Measurements from ENCODE around the gene HORMAD2. TPM values are rescaled to one million over a fixed set of nuclear protein-coding genes. Genes with fewer than 3 reads are reported as not detected.

HORMAD2 gene
- total and polyA plus RNA-seq, 2 donors (not counting 3 experiments of a cell fraction or from before 2014, with no cell fraction given): not detected

DNA sequence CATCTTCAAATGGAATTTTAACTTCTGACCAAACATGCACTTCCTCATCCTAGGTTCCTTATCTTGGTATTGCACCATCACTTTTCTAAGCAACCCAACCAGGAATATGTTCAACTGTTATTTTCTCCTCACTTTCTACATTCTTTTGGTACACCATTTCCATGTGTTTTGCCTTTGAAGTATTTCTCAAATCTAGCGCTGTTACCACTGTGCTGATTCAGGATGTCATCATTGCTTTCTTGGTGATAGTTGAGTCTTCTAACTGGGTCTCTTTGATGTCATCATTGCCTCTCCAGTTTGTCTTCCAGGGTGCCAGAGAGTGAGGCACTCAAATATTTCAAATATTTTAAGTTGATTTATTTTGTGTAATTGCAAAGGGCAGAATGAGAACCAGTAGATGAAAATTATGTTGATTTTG, 47.5 kb downstream of the HORMAD2 start:
- TF ChIP-seq POLR2AphosphoS5 (IDR thresholded peaks at IDR 0.05; ENCODE audit: insufficient read depth, low read depth, low read length): no peak
- TF ChIP-seq EZH2 (IDR thresholded peaks at IDR 0.05; ENCODE audit: borderline replicate concordance, low read depth, low read length, severe bottlenecking): no peak
- TF ChIP-seq, protein P1, sequence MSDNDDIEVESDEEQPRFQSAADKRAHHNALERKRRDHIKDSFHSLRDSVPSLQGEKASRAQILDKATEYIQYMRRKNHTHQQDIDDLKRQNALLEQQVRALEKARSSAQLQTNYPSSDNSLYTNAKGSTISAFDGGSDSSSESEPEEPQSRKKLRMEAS (IDR thresholded peaks at IDR 0.05; ENCODE audit: insufficient read depth, insufficient read length): no peak
- TF ChIP-seq GATA2 (IDR thresholded peaks at IDR 0.05; ENCODE audit: insufficient read depth, insufficient read length, low read depth, low read length): no peak
- TF ChIP-seq MYC (IDR thresholded peaks at IDR 0.05; ENCODE audit: low read depth, low read length): no peak
- TF ChIP-seq FOS (IDR thresholded peaks at IDR 0.05; ENCODE audit: borderline replicate concordance, insufficient read depth, low read length): no peak
- no peak for TF ChIP-seq POLR2A (IDR thresholded peaks at IDR 0.05; ENCODE audit: low read depth, low read length)
- no peak for TF ChIP-seq JUN (IDR thresholded peaks at IDR 0.05; ENCODE audit: borderline replicate concordance, insufficient read depth, insufficient read length, low read depth)
- TF ChIP-seq, protein P2, sequence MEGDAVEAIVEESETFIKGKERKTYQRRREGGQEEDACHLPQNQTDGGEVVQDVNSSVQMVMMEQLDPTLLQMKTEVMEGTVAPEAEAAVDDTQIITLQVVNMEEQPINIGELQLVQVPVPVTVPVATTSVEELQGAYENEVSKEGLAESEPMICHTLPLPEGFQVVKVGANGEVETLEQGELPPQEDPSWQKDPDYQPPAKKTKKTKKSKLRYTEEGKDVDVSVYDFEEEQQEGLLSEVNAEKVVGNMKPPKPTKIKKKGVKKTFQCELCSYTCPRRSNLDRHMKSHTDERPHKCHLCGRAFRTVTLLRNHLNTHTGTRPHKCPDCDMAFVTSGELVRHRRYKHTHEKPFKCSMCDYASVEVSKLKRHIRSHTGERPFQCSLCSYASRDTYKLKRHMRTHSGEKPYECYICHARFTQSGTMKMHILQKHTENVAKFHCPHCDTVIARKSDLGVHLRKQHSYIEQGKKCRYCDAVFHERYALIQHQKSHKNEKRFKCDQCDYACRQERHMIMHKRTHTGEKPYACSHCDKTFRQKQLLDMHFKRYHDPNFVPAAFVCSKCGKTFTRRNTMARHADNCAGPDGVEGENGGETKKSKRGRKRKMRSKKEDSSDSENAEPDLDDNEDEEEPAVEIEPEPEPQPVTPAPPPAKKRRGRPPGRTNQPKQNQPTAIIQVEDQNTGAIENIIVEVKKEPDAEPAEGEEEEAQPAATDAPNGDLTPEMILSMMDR (IDR thresholded peaks at IDR 0.05; ENCODE audit: extremely low read depth in 1 of 2, insufficient read depth in 1 of 2, low read depth in 1 of 2, low read length in 2 of 2): no peak
- Histone ChIP-seq H3K27ac (ENCODE audit: insufficient read depth, low read depth, low read length) (no peak overlapping the region), H3K36me3 (ENCODE audit: control insufficient read depth in 2 of 2, extremely low read depth in 1 of 2, insufficient read depth in 2 of 2, low read length in 2 of 2) (no peaks in the 10 kb centered on the region), H3K9ac (replicated peaks; ENCODE audit: extremely low read depth, insufficient read depth, low read length) (no peak overlapping the region), H3K79me2 (ENCODE audit: control insufficient read depth, insufficient read depth, low read length) (no peaks in the 10 kb centered on the region), H3K9me3 (replicated peaks; ENCODE audit: control insufficient read depth, insufficient read depth, low read length) (no peaks in the 10 kb centered on the region), H2AFZ (ENCODE audit: low read depth, low read length) (no peak overlapping the region), H3K4me1 (ENCODE audit: control insufficient read depth, extremely low read depth, insufficient read depth, low read length) (no peaks in the 10 kb centered on the region), H3K4me3 (replicated peaks in 1 of 3; ENCODE audit: insufficient read depth in 1 of 3, low read depth in 1 of 3, low read length in 3 of 3) (no peak overlapping the region), H4K20me1 (replicated peaks; ENCODE audit: control insufficient read depth, extremely low read depth, insufficient read depth, low read length) (no peaks in the 10 kb centered on the region), H3K4me2 (ENCODE audit: insufficient read depth, low read length) (no peak overlapping the region), H3K27me3 (ENCODE audit: control insufficient read depth in 2 of 2, insufficient read depth in 2 of 2, low read length in 2 of 2) (peaks cover 13 to 16% of the 10 kb centered on the region in 2 experiments), H3K9me1 (replicated peaks; ENCODE audit: control insufficient read depth, extremely low read depth, insufficient read depth, low read length) (no peaks in the 10 kb centered on the region)
- CTCF ChIA-PET: interaction anchor here (0.7 kb wide), 1 partner anchor 8 kb away, joined by 3 read pairs; no protein-coding TSS in a partner anchor
- POLR2A ChIA-PET: no interaction called here
- FAIRE-seq (no peak), DNase-seq (ENCODE audit: low read depth, low spot score) (no peak)
- no TSS peak for BruUV-seq (replicated peaks)
- intact Hi-C loops (cut with micrococcal nuclease): no loop called here
- dilution Hi-C loops (cut with MboI; ENCODE audit: extremely low pct_ligation_motif_present, low sequenced_read_pairs): no loop called here

All from endothelial cell of umbilical vein (primary cell).